Kidney (tissue), 14 donors: Measurements from ENCODE around the gene SUGCT. TPM values are rescaled to one million over a fixed set of nuclear protein-coding genes. Genes with fewer than 3 reads are reported as not detected.

Experiments used
- DNase-seq, 5 donors: peaks; one replicate each; pipeline ENCODE4 v3.0.0-alpha.2; 2013 to 2020
- FAIRE-seq: peaks from 2 replicates; lab custom pipeline; 2012; peaks lifted over from hg19 to GRCh38; lab: Jason Lieb, UNC
- H3K27ac ChIP-seq, 2 donors: one replicate each; pipeline ENCODE4 v1.7.0; 2013; ENCODE audit warnings: low read depth in 2 of 2, low read length in 2 of 2, inconsistent platforms in 1 of 2
- H3K27me3 ChIP-seq: one replicate; pipeline ENCODE4 v1.7.1; 2013; ENCODE audit warnings: low read length, inconsistent platforms; ENCODE audit not compliant: control insufficient read depth, insufficient read depth
- H3K36me3 ChIP-seq, 3 donors: one replicate each; pipeline versions ENCODE4 v1.7.0 to v1.7.1; 2013; ENCODE audit warnings: low read length in 3 of 3, control low read depth in 1 of 3, inconsistent platforms in 1 of 3; ENCODE audit not compliant: insufficient read depth in 3 of 3, control insufficient read depth in 2 of 3
- H3K4me1 ChIP-seq, 3 donors: one replicate each; pipeline versions ENCODE4 v1.7.0 to v1.7.1; 2013; ENCODE audit warnings: low read length in 3 of 3, inconsistent platforms in 1 of 3, low read depth in 1 of 3; ENCODE audit not compliant: control insufficient read depth in 2 of 3, insufficient read depth in 2 of 3
- H3K4me3 ChIP-seq, 3 donors: one replicate each; pipeline versions ENCODE4 v1.7.0 to v1.8.1; 2013; ENCODE audit warnings: low read length in 3 of 3, control low read depth in 1 of 3, inconsistent platforms in 1 of 3
- H3K9ac ChIP-seq, 3 donors: one replicate each; pipeline versions ENCODE4 v1.7.0 to v1.7.1; 2013; ENCODE audit warnings: low read length in 3 of 3, control low read depth in 1 of 3, inconsistent platforms in 1 of 3
- H3K9me3 ChIP-seq, 3 donors: one replicate each; pipeline versions ENCODE4 v1.7.0 to v1.7.1; 2013; ENCODE audit warnings: low read length in 3 of 3, control low read depth in 1 of 3, inconsistent platforms in 1 of 3; ENCODE audit not compliant: control insufficient read depth in 2 of 3, insufficient read depth in 1 of 3
- CTCF ChIP-seq: IDR thresholded peaks from 3 replicates; pipeline ENCODE4 v1.5.1; 2012; ENCODE audit warnings: mild to moderate bottlenecking, moderate library complexity, borderline replicate concordance; ENCODE audit not compliant: insufficient read depth; ENCODE audit errors: extremely low read depth
- intact Hi-C: fragments of 100-400 bp; cut with DNase I; formaldehyde crosslinking; loops from one replicate; pipeline ENCODE4 v1.11.1; 2022
- polyA plus RNA-seq: library from polyadenylated mRNA; stranded (reverse); fragments of 350-450 nt; fragmentation: Illumina TruSeq; extraction: RNeasy Lipid Tissue Mini Kit (QIAGEN cat#74804); gene quantifications from one replicate; pipeline ENCODE4 v1.2.3, GENCODE V29; 2014; ENCODE audit warnings: low read depth, low replicate concordance; ENCODE audit not compliant: insufficient read depth
- total RNA-seq: library from RNA; stranded (reverse); fragmentation: NEBNext Ultra II Directional; extraction: Animal tissue kit (Norgen Biotek cat#: 25700); gene quantifications from one replicate; pipeline ENCODE4 v1.2.1, GENCODE V29; 2021
- donor health status: control.
- donor health status: control.
- donor health status: control.
- donor health status: control.
- donor health status: control.
- donor health status: DM: yes; HTN: yes; CAD: no.
- donor health status: Normal renal cell carcinoma (clear cell type).

The SUGCT gene
- total and polyA plus RNA-seq, 2 donors from 2014 or later: 7.6 to 45.1 TPM

DNA sequence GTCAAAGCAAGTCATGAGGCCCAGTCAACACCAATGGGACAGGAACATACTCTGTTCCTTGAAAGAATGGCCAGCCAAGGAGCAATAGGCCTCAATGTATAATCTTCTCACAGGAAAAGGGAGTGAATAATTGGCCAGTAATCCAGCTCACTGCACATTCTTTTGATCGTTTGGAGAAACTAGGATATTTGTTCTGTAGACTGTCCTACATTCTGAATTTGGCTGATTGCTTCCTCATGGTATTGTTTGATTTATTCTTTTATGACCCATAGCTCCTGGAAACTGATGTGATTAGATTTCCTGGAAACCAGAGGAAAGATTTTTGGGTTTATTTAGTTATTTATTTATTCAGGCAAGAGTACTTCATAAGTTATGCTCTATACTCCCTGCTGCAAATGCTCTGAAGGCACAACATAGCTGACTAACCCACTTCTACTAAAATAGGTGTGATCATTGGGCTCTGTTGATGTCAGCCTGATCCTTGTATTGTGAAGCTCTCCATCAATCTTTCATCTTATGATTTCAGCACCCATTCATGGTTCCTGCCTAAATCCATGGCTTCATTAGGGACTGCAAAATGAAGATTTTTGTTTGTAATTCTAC, 745.2 kb downstream of the SUGCT start:
- Histone ChIP-seq H3K36me3 (no peaks in the 10 kb centered on the region), H3K27me3 (no peaks in the 10 kb centered on the region), H3K4me3 (no peak overlapping the region), H3K9me3 (no peaks in the 10 kb centered on the region), H3K9ac (no peak overlapping the region), H3K4me1 (no peaks in the 10 kb centered on the region), H3K27ac (no peak overlapping the region)
- intact Hi-C loops: no loop called here
- no peak for TF ChIP-seq CTCF
- DNase-seq: peak in 2 of 5 donors; percentile 24 to 62
- FAIRE-seq: no peak

DNA sequence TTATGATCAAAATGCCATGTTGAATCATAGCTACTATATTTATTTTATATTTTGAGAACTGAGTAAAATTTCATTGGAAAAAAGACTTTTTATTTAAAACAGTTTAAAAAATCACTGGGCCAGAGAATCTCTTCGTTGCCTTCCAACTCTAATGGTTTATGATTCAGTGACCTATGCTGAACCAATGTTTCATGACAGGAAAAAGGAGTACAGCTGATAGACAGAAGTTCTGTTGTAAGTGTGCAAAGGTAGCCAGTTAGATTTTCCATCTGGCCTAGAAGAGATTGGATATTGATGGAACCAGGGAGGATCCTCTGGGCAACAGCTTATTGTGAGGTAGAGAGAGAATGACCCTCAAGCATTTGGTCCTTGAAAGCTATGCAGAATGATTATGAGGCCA, 745.8 kb downstream of the SUGCT start:
- Histone ChIP-seq H3K27ac (no peak overlapping the region), H3K36me3 (no peaks in the 10 kb centered on the region), H3K9me3 (no peaks in the 10 kb centered on the region), H3K4me1 (no peaks in the 10 kb centered on the region), H3K27me3 (no peaks in the 10 kb centered on the region), H3K9ac (no peak overlapping the region), H3K4me3 (no peak overlapping the region)
- intact Hi-C loops: no loop called here
- FAIRE-seq: no peak
- TF ChIP-seq CTCF: no peak
- DNase-seq: peak in 1 of 5 donors; percentile 30

GRCh38 chr7:40881405-40881926, 746.7 kb downstream of the SUGCT start:
- Histone ChIP-seq H3K4me1 (no peaks in the 10 kb centered on the region), H3K36me3 (no peaks in the 10 kb centered on the region), H3K9me3 (no peaks in the 10 kb centered on the region), H3K27me3 (no peaks in the 10 kb centered on the region), H3K27ac (no peak overlapping the region), H3K9ac (no peak overlapping the region), H3K4me3 (no peak overlapping the region)
- no peak for FAIRE-seq
- TF ChIP-seq CTCF: no peak
- intact Hi-C loops: no loop called here
- DNase-seq: no peak
